Stimulated activated CD4-positive, alpha-beta T cell treated with anti-CD3 and anti-CD28 coated beads, Interleukin-2, amount 100 ng/mL, for 48 hours (primary cell): Measurements from ENCODE around the gene PCNX3.
"Not testable (repeated sequence)": the region's sequence is repeated elsewhere in the genome, so short reads cannot be mapped to it uniquely, and the experiment has no call there.

Experiments used
- DNase-seq, 2 donors: peaks; one replicate each; pipeline ENCODE4 v3.0.0-alpha.2; 2020

The PCNX3 gene

DNA sequence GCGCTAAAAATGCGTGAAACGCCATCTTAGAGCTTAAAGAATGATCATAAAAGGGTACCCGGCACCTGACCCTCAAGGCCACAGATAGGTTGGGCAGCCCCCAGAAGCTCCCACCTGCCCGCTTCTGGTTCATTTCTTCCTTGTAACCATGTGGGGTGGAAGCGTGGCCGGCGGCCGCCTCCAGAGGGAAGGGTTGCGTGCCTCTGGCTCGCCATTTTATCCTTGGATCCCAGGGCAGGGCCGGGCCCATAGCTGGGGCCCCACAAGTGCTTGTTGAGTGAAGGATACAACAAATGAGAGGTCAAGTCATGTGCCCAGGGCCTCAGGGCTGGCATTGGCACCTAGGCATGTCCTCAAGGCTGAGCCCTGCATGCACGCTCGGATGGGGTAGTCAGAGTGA lies 5.9 kb downstream of the PCNX3 start:
- DNase-seq, result no peak

DNA sequence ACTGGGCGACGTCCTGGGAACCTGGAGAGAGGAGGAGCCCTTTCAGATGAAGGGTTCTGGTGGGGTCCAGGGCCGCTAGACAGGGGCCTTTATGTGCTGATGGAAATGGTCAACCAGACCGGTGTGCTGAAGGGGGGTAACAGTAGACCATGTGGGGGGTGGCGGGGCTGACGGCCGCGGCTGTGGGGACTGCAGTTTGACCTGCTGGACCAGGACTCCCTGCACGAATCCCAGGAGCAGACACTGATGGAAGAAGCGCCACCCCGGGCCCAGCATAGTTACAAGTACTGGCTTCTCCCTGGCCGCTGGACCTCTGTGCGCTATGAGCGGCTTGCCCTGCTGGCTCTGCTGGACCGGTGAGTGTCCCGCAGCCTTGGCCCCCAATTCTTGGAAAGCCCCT lies 6.4 kb downstream of the PCNX3 start:
- DNase-seq, result no peak

DNA sequence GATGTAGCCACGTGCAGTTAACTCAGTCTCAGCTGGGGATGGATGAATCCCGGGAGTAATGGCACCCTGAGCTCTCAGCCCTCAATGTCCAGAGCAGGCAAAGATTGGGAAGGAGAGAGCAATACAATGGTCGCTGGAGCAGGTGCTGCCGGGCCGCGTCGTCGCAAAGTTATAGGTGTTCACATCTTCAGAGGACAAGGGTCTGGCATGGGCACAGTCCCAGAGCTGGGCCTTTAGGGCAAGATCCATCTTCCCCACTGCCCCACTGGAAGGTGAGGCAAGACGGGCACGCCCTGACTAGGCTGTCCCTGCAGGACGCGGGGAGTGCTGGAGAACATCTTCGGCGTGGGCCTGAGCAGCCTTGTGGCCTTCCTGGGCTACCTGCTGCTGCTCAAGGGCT lies 7.6 kb downstream of the PCNX3 start:
- no peak for DNase-seq

DNA sequence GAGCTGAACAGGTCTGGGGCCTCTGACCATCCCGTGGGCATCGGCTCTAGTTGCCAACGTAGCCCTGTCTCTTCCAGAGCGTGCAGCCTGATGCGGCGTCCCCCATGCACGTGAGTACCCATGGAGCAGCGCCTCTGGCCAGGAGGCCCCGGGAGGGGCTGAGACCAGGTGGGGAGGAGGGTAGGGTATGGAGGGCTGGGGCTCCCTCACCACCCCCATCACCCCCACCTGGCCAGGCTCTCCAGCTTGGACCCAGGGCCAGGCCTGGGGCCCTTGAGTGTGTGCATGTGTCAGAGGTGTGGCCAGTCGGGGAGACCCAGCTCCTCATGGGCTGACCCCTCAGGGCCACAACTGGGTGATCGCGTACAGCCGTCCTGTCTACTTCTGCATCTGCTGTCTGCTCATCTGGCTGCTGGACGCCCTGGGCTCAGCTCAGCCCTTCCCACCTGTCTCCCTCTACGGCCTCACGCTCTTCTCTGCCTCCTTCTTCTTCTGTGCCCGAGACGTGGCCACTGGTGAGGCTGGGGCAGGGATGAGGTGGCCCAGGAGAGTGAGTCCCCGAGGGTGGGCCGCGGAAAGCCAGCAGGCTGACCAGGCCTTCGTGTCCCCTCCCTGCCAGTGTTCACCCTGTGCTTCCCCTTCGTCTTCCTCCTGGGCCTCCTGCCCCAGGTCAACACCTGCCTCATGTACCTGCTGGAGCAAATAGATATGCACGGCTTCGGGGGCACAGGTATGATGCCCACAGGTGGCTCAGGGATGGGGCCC lies 8.5 kb downstream of the PCNX3 start:
- no peak for DNase-seq

DNA sequence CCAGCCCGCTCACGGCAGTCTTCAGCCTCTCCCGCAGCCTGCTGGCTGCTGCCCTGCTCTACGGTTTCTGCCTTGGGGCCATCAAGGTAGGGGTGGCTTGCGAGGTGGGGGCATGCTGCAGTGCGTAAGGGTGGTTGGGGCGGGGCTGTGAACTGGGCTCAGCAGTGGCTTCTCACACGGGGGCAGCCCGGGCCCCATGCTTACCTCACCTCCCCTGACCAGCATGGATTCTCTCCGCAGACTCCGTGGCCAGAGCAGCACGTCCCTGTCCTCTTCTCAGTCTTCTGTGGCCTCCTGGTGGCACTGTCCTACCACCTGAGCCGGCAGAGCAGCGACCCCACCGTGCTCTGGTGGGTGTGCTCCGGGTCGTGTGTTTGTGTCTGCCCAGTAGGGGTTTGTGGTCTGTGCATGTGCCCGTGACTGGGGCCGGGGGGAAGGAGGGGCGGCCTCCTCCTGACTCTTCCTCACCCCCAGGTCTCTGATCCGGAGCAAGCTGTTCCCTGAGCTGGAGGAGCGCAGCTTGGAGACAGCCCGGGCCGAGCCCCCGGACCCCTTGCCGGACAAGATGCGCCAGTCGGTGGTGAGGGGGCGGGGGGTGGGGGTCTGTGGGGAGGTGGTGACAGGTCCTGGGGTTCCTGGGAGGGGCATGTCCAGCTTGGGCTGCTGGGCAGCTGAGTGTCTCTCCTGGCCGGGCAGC lies 9.5 kb downstream of the PCNX3 start:
- DNase-seq, result no peak

DNA sequence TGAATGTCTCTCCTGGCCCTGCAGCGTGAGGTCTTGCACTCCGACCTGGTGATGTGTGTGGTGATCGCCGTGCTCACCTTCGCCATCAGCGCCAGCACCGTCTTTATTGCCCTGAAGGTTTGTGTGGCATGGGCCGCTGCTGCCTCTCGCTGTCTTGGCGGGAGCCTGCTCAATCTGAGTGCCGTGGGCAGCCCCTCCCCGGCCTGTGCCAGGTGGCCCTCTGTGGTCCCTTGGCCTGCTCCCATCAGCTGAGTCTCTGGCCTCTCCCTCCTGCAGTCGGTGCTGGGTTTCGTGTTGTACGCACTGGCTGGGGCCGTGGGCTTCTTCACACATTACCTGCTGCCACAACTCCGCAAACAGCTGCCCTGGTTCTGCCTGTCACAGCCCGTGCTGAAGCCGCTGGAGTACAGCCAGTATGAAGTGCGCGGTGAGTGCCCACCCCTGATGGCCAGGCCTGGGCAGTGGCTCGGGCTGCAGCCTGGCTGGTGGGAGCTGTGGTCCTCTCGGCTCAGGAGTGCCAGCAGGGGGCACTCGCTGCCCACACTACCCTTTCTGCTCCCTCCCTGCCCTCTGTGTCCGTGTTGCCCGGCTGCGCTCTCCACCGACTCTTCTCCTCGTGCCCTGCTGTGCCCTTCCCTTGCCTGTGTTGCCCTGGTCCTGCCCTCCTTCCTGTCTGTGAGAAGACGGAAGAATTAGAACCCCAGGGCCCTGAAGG lies 10.2 kb downstream of the PCNX3 start:
- peak; percentile 29 to 35 for DNase-seq

DNA sequence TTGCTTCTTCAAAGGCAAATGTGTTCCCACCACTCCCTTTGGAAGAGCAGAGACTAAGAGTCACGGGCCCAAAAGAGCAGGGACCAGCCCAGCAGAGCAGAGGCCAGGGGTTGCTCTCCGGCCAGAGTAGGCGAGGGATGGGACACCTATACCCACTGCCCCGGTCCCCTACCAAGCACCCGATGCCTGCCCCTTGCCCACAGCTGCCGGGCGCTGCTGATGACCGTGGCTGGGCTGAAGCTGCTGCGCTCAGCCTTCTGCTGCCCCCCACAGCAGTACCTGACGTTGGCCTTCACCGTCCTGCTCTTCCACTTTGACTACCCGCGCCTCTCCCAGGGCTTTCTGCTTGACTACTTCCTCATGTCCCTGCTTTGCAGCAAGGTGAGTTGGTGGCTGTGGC lies 11.6 kb downstream of the PCNX3 start:
- no peak for DNase-seq

DNA sequence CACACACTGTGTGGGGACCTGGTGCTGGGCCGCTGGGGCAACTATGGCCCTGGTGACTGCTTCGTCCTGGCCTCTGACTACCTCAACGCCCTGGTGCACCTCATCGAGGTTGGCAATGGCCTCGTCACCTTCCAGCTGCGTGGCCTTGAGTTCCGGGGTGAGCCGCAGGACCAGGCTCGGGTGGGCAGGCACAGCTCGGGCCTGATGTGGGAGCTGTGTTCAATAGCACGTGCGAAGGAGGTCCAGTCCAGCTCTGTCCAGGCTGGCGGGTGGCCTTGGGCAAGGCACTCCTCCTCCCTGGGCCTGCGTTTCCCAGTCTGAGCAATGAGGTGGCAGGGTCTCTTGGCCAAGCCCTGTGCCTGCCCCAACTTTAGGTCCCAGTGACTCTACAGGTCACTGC lies 14.0 kb downstream of the PCNX3 start:
- no peak for DNase-seq

DNA sequence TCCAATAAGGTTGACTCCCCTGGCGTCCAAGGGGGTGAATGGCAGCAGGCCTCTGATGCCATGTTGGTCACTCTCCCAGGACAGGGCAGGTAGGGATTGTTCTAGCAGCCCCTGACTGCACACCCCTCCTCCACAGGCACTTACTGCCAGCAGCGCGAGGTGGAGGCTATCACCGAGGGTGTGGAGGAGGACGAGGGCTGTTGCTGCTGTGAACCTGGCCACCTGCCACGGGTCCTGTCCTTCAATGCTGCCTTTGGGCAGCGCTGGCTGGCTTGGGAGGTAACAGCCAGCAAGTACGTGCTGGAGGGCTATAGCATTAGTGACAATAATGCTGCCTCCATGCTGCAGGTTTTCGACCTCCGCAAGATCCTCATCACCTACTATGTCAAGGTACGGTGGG lies 14.6 kb downstream of the PCNX3 start:
- DNase-seq, result no peak

DNA sequence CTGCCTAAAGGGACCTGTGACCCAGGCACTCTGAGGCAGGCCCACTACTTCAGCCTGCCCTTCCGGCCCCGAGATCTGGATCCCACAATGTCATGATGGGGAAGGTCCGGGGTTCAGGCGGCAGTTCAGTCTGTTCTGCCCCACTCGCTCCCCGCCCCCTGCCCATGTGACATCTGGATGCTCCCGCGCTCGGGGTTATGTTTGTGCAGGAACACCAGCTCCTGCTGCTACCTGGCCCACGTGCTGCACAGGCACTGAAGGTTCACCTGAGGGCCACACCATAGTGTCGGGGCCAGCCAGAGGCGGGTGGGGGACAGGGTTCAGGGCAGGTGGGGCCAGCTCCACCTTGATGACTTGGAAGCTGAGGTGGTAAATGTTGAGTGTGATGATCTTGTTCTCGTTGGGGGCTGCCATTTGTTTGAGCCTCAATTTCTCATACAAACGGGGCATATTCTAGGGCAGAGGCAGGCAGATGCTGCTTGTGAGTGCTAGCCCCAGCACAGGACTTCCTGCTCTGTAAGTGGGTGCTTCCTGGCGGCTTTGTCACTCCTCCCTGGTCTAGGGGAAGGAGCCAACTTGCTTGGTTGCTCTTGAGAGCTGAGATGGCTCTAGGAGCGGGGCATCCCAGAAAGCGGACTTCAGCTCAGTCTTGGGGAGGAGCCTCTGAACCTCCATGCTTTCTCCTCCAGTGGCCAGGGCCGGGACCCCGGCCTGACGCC lies 18.0 kb downstream of the PCNX3 start:
- no peak for DNase-seq

DNA sequence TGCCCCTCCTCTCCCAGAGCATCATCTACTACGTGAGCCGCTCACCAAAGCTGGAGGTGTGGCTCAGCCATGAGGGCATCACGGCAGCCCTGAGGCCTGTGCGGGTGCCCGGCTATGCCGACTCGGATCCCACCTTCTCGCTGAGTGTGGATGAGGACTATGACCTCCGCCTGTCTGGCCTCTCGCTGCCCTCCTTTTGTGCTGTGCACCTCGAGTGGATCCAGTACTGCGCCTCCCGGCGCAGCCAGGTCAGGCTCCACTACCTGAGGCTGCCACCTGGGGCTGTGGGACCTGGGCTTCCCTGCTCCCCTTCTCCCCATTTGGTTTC lies 18.5 kb downstream of the PCNX3 start:
- DNase-seq, result no peak

DNA sequence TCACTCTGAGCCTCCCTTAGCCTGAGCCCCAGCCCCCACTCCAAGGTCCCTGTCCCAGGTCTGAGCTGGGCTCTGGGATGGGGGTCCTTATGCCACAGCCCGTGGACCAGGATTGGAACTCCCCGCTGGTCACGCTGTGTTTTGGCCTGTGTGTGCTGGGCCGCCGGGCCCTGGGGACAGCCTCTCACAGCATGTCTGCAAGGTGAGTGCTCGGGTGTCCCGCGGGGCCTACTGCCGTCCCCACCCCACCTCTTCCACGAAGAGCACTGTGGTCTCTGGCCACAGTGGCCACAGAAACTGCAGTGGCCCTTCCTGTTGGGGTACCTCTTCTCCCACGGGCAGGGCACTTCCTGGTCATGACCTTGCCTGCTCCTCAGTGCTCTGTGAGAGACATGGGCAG lies 18.9 kb downstream of the PCNX3 start:
- no peak for DNase-seq

DNA sequence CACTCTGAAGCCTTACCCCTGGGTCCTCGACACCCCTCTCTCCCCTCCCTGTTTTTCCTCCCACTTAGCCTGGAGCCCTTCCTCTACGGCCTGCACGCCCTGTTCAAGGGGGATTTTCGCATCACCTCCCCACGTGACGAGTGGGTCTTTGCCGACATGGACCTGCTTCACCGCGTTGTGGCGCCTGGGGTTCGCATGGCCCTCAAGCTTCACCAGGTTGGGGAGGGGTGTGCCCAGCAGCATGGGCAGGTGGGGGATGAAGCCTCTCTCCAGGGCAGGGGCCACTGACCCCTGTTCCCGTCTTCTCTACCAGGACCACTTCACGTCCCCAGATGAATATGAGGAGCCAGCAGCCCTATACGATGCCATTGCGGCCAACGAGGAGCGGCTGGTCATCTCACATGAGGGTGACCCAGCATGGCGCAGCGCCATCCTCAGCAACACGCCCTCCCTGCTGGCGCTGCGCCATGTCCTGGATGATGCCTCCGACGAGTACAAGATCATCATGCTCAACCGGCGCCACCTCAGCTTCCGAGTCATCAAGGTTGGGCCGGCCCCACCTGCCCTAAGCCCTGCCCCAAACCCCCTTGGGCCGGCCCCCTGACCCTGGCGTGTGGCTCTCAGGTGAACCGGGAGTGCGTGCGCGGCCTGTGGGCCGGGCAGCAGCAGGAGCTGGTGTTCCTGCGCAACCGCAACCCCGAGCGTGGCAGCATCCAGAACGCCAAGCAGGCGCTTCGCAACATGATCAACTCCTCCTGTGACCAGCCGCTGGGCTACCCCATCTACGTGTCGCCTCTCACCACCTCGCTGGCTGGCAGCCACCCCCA lies 19.5 kb downstream of the PCNX3 start:
- no peak for DNase-seq

DNA sequence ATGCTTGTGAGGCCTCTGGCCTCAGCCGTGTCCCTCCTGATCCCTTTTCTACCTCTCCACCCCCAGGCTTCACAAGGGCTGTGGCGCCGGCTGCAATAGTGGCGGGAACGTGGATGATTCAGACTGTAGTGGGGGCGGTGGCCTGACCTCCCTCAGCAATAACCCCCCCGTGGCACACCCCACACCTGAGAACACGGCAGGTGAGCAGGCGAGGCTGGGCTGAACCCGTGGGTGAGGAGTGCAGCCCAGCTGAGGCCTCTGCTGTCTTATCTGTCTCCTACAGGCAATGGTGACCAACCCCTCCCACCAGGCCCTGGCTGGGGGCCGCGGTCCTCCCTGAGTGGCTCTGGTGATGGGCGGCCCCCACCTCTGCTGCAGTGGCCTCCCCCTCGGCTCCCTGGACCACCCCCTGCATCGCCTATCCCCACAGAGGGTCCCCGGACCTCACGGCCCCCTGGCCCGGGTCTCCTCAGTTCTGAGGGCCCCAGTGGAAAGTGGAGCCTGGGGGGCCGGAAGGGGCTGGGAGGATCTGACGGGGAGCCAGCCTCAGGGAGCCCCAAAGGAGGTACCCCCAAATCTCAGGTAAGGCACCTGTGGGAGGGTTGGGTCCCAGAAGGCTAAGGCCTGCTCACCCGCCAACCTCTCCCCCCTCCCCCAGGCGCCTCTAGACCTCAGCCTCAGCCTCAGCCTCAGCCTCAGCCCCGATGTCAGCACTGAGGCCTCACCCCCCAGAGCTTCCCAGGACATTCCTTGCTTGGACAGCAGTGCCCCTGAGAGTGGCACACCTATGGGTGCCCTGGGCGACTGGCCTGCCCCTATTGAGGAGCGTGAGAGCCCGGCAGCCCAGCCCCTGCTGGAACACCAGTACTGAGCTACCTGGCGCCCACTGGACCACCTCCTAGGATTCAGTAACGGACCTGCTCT lies 20.8 kb downstream of the PCNX3 start:
- DNase-seq, result no peak

DNA sequence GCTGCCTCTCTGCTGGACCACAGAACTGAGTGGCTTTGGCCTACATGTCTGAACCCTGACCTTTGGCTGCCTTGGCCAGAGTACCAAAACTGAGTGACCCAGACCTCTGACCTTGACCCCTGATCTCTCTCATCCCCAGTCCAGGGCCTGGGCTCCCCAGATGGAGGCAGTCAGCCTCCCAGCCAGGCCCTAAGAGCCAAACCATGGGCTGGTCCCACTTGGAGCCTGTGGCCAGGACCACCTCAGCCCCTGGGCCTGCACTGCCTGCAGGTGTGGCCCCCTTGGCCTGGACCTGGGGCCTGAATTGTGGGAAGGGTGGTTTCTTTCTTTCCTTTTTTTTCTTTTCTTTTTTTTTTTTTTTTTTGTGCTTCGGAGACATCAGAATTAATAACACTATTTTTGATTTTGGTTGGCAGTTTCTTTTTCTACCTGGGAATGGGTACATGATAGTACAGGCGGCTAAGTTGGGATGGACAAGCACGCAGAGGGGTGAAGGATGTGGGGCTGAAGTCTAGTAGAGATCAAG lies 21.5 kb downstream of the PCNX3 start:
- DNase-seq, result no peak

DNA sequence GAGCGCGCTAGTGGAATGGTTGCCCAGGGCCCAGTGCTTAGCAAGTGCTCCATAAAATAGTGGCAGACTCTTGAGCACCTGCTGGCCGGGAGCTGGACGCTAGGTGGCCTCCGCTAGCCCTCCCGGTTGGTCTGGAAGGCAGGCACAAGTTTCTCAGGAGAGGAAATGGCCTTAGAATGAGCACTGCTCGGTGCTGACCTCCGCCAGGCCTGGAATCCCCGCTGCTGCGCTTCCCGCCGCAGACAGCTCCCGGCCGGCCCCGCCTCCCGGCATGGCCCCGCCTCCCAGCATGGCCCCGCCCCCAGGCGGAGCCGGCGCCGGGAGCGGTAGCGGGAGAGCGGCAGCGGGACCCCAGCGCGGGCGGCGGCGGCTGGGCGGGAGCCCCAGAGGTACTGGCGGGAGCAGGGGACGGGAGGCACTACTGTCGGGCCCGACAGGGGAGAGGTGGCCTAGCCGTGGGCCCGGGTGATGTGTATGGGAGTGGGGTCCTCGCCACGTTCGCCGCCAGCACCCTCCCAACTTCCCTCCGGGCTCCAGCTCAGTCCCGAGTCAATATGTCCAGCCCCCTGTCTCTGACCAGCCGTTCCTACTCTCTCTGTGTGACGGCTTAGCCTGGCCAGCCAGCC lies 22.3 kb downstream of the PCNX3 start, which contains the start of gene SIPA1:
Gene SIPA1 (plus strand): TSS at position 308 of the 626 bp plus-strand sequence. CDS start 2,821 bp downstream, outside the sequence.
- DNase-seq, result peak; percentile 73 to 83

DNA sequence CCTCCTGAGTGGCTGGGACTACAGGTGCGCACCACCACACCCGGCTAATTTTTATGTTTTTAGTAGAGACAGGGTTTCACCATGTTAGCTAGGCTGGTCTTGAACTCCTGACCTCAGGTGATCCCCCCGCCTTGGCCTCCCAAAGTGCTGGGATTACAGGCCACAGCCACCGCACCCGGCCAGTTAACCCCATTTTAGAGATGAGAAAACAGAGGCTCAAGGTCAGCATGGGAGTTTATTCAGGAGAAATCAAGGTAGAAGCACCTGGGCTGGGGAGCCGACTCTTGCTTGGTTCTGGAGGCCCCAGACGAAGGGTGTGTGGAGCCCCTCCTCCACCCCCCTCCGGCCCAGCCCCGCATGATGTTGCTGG lies 23.6 kb downstream of the PCNX3 start:
- not testable (repeated sequence) for DNase-seq

DNA sequence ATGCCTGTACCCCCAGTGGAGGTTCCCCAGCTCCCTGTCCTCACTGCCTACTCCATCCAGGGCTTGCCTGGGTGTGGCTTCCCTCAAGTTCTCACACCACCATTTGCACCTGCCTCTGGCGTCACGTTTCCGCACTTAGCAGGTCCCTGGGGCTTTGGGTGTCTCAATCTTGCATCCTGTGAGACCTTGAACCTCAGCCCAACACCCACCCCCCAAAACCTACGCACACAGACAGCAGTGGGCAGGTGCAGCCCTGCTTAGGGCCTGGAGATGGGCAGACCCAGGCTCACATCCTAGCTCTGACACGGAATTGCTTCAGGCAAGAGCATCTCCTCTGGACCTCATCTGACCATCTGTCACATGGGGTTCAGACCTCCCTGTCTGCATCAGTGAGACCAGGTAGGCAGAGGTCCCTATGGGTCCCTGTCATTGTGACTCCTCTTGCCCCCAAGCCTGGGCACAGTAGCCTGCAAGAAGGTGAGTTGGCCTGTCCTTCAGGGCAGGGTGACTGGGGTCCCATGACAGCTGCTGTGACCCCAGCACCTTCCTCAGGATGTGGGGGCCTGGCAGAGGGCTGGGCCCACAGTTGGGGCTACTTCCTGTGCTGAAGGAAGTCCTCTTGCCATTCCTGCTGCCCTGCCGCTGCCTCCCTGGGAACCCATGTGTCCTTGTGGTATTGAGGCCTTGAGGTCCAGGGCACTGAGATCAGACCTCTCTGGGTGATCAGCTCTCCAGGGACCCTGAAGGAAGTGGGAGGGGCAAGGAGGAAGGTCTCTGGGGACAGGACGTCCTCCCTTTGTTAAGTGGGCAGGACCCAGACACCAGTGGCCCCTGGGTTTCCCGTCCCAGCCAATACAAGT lies 24.3 kb downstream of the PCNX3 start:
- peak in 1 of 2 donors; percentile 32 for DNase-seq

DNA sequence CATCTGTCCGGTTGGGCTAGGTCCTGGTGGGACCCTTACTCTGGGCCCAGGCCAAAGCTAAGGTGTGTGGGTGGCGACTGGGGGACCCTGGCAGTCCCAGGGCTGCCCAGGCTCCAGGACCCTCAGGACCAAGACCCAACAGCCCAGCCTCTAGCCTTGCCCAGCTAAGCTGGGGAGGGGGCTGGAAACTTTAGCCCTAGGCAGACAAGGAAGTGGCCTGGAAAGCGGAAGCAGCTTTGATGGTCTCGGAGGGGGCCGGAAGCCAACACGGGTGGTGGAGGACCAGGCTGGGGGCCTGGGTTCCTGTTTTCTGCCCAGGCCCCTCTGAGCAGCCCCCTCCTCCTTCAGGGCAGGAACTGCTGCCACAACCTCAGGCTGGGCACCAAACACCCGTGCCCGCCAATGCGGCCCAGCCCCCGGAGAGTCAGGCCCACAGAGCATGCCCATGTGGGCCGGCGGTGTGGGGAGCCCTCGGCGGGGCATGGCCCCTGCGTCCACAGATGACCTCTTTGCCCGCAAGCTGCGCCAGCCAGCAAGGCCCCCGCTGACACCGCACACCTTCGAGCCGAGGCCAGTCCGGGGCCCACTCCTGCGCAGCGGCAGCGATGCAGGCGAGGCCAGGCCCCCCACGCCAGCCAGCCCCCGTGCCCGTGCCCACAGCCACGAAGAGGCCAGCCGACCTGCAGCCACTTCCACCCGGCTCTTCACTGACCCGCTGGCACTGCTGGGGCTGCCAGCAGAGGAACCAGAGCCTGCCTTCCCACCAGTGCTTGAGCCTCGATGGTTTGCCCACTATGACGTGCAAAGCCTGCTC lies 25.1 kb downstream of the PCNX3 start:
- no peak for DNase-seq
